Measurements from ENCODE around the gene LAMB1.

LAMB1 gene

GRCh38 chr7:107994421-107995030 is 8.4 kb downstream of the LAMB1 start:
- DNase-seq (ENCODE audit: insufficient read length, low spot score), result no peak
- TF ChIP-seq TAF1 (IDR thresholded peaks at IDR 0.05; ENCODE audit: low read depth, low read length), result no peak
- no peak for TF ChIP-seq POLR2AphosphoS5 (IDR thresholded peaks at IDR 0.05; ENCODE audit: low read depth, low read length)
- no peak for TF ChIP-seq PAX5 (IDR thresholded peaks at IDR 0.05; ENCODE audit: insufficient read depth, low read length, severe bottlenecking)
- TF ChIP-seq POLR2A (IDR thresholded peaks at IDR 0.05; ENCODE audit: low read depth, low read length), result no peak
- no peak for FAIRE-seq

- DNase-seq (ENCODE audit: insufficient read length, low spot score) (no peak), FAIRE-seq (no peak)
- TF ChIP-seq PAX5 (IDR thresholded peaks at IDR 0.05; ENCODE audit: insufficient read depth, low read length, severe bottlenecking) (no peak), POU2F2 (IDR thresholded peaks at IDR 0.05; ENCODE audit: low read depth, low read length) (no peak), SPI1 (IDR thresholded peaks at IDR 0.05; ENCODE audit: low read depth, low read length) (no peak), TAF1 (IDR thresholded peaks at IDR 0.05; ENCODE audit: low read depth, low read length) (no peak), POLR2AphosphoS5 (IDR thresholded peaks at IDR 0.05; ENCODE audit: low read depth, low read length) (no peak), POLR2A (IDR thresholded peaks at IDR 0.05; ENCODE audit: low read depth, low read length) (no peak)
Observed at GRCh38 chr7:107993891-107994291, 9.1 kb downstream of the LAMB1 start.

DNA sequence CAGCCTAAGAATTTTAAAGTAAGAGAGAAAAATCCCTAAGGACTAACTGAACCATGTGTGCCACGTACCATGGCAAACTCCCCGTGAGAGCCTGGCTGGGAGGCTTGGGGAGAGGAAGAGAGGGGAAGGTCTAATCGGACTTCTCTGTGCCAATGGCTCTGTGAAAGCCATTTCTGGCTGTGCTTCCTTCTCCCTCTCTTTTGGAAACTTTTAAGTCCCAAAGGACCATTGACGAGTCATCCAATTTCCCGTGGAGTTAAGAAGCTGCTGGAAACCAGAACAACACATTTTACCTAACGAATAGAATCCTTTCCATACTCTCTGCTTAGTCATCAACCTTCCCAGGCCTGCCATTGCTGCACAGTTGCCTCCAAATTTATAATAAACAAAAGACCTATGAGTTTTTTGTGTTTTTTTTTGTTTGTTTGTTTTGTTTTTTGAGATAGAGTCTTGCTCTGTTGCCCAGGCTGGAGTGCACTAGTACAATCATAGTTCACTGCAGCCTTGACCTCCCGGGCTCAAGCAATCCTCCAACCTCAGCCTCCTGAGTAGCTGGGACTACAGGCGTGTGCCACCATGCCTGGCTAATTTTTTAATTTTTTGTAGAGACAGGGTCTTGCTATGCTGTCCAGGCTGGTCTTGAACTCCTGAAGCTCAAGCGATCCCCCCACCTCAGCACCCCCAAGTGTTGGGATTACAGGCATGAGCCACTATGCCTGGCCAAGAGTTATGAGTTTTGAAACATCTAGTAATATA is 13.2 kb downstream of the LAMB1 start:
- FAIRE-seq (no peak), DNase-seq (ENCODE audit: insufficient read length, low spot score) (no peak)
- no peak for TF ChIP-seq SPI1 (IDR thresholded peaks at IDR 0.05; ENCODE audit: low read depth, low read length)

DNA sequence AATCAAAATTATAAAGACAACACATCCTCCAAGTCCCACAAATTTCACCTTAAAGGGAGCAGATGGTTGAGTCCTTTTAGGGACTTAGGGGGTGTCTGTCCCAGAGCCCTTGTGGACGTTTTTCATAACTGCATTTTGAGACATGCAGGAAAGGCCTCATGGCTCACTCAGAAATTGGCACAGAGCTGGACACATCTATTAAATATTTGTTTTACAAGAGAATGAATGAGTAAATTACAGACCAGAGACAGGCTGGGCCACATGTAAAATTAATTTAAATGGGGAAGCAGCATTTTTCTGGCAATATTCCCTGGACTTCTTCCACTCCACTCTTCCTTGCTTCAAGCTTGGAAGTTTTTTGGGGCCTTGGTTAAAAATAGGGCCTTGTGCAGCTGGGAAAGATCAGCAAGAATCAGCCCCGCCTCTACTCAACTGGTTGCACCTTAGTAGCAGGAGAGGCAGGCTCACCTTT is 20.0 kb downstream of the LAMB1 start:
- FAIRE-seq, result no peak
- no peak for DNase-seq (ENCODE audit: insufficient read length, low spot score)
- TF ChIP-seq TAF1 (IDR thresholded peaks at IDR 0.05; ENCODE audit: low read depth, low read length) (no peak), POU2F2 (IDR thresholded peaks at IDR 0.05; ENCODE audit: low read depth, low read length) (no peak), POLR2A (IDR thresholded peaks at IDR 0.05; ENCODE audit: low read depth, low read length) (no peak), POLR2AphosphoS5 (IDR thresholded peaks at IDR 0.05; ENCODE audit: low read depth, low read length) (no peak), PAX5 (IDR thresholded peaks at IDR 0.05; ENCODE audit: insufficient read depth, low read length, severe bottlenecking) (no peak), SPI1 (IDR thresholded peaks at IDR 0.05; ENCODE audit: low read depth, low read length) (no peak)

- FAIRE-seq (no peak), DNase-seq (ENCODE audit: insufficient read length, low spot score) (no peak)
- TF ChIP-seq PAX5 (IDR thresholded peaks at IDR 0.05; ENCODE audit: insufficient read depth, low read length, severe bottlenecking), result no peak
- TF ChIP-seq SPI1 (IDR thresholded peaks at IDR 0.05; ENCODE audit: low read depth, low read length), result no peak
- TF ChIP-seq TAF1 (IDR thresholded peaks at IDR 0.05; ENCODE audit: low read depth, low read length), result no peak
- no peak for TF ChIP-seq POLR2A (IDR thresholded peaks at IDR 0.05; ENCODE audit: low read depth, low read length)
- TF ChIP-seq POLR2AphosphoS5 (IDR thresholded peaks at IDR 0.05; ENCODE audit: low read depth, low read length), result no peak
Observed at GRCh38 chr7:107982042-107982840, 20.7 kb downstream of the LAMB1 start.

- no peak for FAIRE-seq
- TF ChIP-seq POU2F2 (IDR thresholded peaks at IDR 0.05; ENCODE audit: low read depth, low read length) (no peak), TAF1 (IDR thresholded peaks at IDR 0.05; ENCODE audit: low read depth, low read length) (no peak), POLR2AphosphoS5 (IDR thresholded peaks at IDR 0.05; ENCODE audit: low read depth, low read length) (no peak), PAX5 (IDR thresholded peaks at IDR 0.05; ENCODE audit: insufficient read depth, low read length, severe bottlenecking) (no peak), SPI1 (IDR thresholded peaks at IDR 0.05; ENCODE audit: low read depth, low read length) (no peak), POLR2A (IDR thresholded peaks at IDR 0.05; ENCODE audit: low read depth, low read length) (no peak)
- DNase-seq (ENCODE audit: insufficient read length, low spot score), result no peak
Observed at GRCh38 chr7:107981466-107981865, 21.5 kb downstream of the LAMB1 start.

GRCh38 chr7:107980671-107981190 is 22.2 kb downstream of the LAMB1 start:
- no peak for DNase-seq (ENCODE audit: insufficient read length, low spot score)
- no peak for TF ChIP-seq POLR2A (IDR thresholded peaks at IDR 0.05; ENCODE audit: low read depth, low read length)
- no peak for TF ChIP-seq PAX5 (IDR thresholded peaks at IDR 0.05; ENCODE audit: insufficient read depth, low read length, severe bottlenecking)
- no peak for TF ChIP-seq SPI1 (IDR thresholded peaks at IDR 0.05; ENCODE audit: low read depth, low read length)
- TF ChIP-seq TAF1 (IDR thresholded peaks at IDR 0.05; ENCODE audit: low read depth, low read length), result no peak
- TF ChIP-seq POU2F2 (IDR thresholded peaks at IDR 0.05; ENCODE audit: low read depth, low read length), result no peak
- no peak for TF ChIP-seq POLR2AphosphoS5 (IDR thresholded peaks at IDR 0.05; ENCODE audit: low read depth, low read length)
- FAIRE-seq, result no peak

DNA sequence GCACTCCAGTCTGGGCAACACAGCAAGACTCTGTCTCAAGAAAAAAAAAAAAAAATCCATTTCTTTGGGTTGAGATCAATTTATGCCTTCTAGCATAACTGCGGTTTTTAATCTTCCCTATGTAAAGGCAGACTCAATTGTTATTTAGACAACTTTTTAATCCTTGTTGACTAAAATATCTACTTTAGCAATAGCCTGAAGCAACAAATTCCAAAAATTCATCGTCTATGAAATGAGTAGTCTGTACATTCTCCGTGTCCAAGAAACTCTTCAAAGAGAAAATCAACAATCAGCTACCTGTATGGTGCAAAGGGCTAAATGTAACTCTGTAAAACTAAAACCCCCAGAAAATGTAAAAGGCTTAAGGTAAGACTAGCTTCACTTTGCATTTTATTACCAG is 22.8 kb downstream of the LAMB1 start:
- no peak for FAIRE-seq
- TF ChIP-seq PAX5 (IDR thresholded peaks at IDR 0.05; ENCODE audit: insufficient read depth, low read length, severe bottlenecking), result no peak
- no peak for DNase-seq (ENCODE audit: insufficient read length, low spot score)

GRCh38 chr7:107978815-107979408 is 24.0 kb downstream of the LAMB1 start:
- TF ChIP-seq SPI1 (IDR thresholded peaks at IDR 0.05; ENCODE audit: low read depth, low read length), result no peak
- TF ChIP-seq POU2F2 (IDR thresholded peaks at IDR 0.05; ENCODE audit: low read depth, low read length), result no peak
- no peak for TF ChIP-seq POLR2A (IDR thresholded peaks at IDR 0.05; ENCODE audit: low read depth, low read length)
- no peak for TF ChIP-seq POLR2AphosphoS5 (IDR thresholded peaks at IDR 0.05; ENCODE audit: low read depth, low read length)
- no peak for TF ChIP-seq PAX5 (IDR thresholded peaks at IDR 0.05; ENCODE audit: insufficient read depth, low read length, severe bottlenecking)
- TF ChIP-seq TAF1 (IDR thresholded peaks at IDR 0.05; ENCODE audit: low read depth, low read length), result no peak
- FAIRE-seq (no peak), DNase-seq (ENCODE audit: insufficient read length, low spot score) (no peak)
